Panc1 (cell line): Measurements from ENCODE around the gene TMEM95. TPM values are rescaled to one million over a fixed set of nuclear protein-coding genes. Genes with fewer than 3 reads are reported as not detected.

ENCODE experiments used
- ATAC-seq: fragments of 200-7000 bp; cut with Tn5 transposase; 2 replicates; pipeline ENCODE4 v1.9.1; 2020; ENCODE audit warnings: mild to moderate bottlenecking, moderate library complexity
- BruUV-seq: library from RNA; stranded (reverse); fragments of 400-500 nt; replicated peaks from 2 replicates; lab custom pipeline; 2021; lab: Mats Ljungman, UMichigan
- CTCF ChIA-PET: fragments of 300-600 bp; sonication (Branson Sonifier 250); formaldehyde crosslinking; loops from one replicate; lab custom pipeline; 2022; ENCODE audit warnings: antibody characterized with exemption; lab: Charles Lee
- POLR2A ChIA-PET: fragments of 300-600 bp; sonication (Branson Sonifier 250); formaldehyde crosslinking; loops from one replicate; lab custom pipeline; 2022; ENCODE audit warnings: antibody characterized with exemption; lab: Charles Lee
- DNase-seq: peaks from one replicate; pipeline ENCODE4 v3.0.0-alpha.2; 2010; ENCODE audit warnings: low read depth, low spot score
- H3K27ac ChIP-seq: 2 replicates; pipeline ENCODE4 v1.5.1; 2011; ENCODE audit warnings: mild to moderate bottlenecking, low read length, inconsistent platforms
- H3K27me3 ChIP-seq: fragments of 200-500 bp; sonication (Bioruptor generic); 2 replicates; pipeline ENCODE4 v1.6.0; 2014; ENCODE audit warnings: low read length, inconsistent platforms; ENCODE audit not compliant: control insufficient read depth, insufficient read depth
- H3K36me3 ChIP-seq: fragments of 200-500 bp; sonication (Bioruptor generic); 2 replicates; pipeline ENCODE4 v1.5.1; 2014; ENCODE audit warnings: inconsistent platforms, mild to moderate bottlenecking, low read length, moderate library complexity; ENCODE audit not compliant: control insufficient read depth, insufficient read depth
- H3K4me1 ChIP-seq: 2 replicates; pipeline ENCODE4 v1.5.1; 2011; ENCODE audit warnings: inconsistent platforms, mild to moderate bottlenecking, low read length, moderate library complexity; ENCODE audit not compliant: control insufficient read depth, insufficient read depth
- H3K4me3 ChIP-seq, 2 experiments: 2 replicates each; pipeline ENCODE4 v1.5.1; 2011 to 2012; ENCODE audit warnings: low read depth in 2 of 2, low read length in 2 of 2, mild to moderate bottlenecking in 2 of 2, inconsistent platforms in 1 of 2, moderate library complexity in 1 of 2
- H3K9me3 ChIP-seq: fragments of 200-500 bp; sonication (Bioruptor generic); 2 replicates; pipeline ENCODE4 v1.5.1; 2014; ENCODE audit warnings: low read depth, mild to moderate bottlenecking, inconsistent platforms, low read length, moderate library complexity; ENCODE audit not compliant: control insufficient read depth, insufficient read depth
- POLR2AphosphoS5 ChIP-seq: IDR thresholded peaks from 2 replicates; pipeline ENCODE4 v1.6.1; 2012; ENCODE audit warnings: mild to moderate bottlenecking, low read depth, low read length, moderate library complexity
- SIN3A ChIP-seq: IDR thresholded peaks from 2 replicates; pipeline ENCODE4 v1.6.1; 2012; ENCODE audit warnings: low read depth, mild to moderate bottlenecking, low read length, moderate library complexity, borderline replicate concordance; ENCODE audit not compliant: insufficient read depth
- TCF7L2 ChIP-seq: IDR thresholded peaks from 2 replicates; pipeline ENCODE4 v1.6.1; 2011; ENCODE audit warnings: mild to moderate bottlenecking, low read depth, low read length, inconsistent platforms
- in situ Hi-C: cut with HindIII; loops from 2 replicates; pipeline ENCODE4 v1.10.0; 2016; ENCODE audit warnings: low sequenced_read_pairs, low pct_unique_long_range_greater_than_20kb
- intact Hi-C: fragments of 100-400 bp; cut with micrococcal nuclease; formaldehyde crosslinking; loops from one replicate; pipeline ENCODE4 v1.10.0; 2022; ENCODE audit not compliant: unreplicated experiment
- total RNA-seq: library from RNA; stranded (reverse); gene quantifications from one replicate; pipeline ENCODE4 v1.2.1, GENCODE V29; 2021; ENCODE audit not compliant: unreplicated experiment
- TF ChIP-seq, protein P1 (sequence below): fragments of 450-650 bp; IDR thresholded peaks from 2 replicates; pipeline ENCODE4 v1.5.1; 2017; ENCODE audit warnings: mild to moderate bottlenecking
- TF ChIP-seq, protein P2 (sequence below), 2 experiments: IDR thresholded peaks; 2 replicates each; pipeline ENCODE4 v1.6.1; 2011 to 2012; ENCODE audit warnings: low read depth in 2 of 2, control low read depth in 1 of 2, low read length in 1 of 2, mild to moderate bottlenecking in 1 of 2, moderate library complexity in 1 of 2; ENCODE audit not compliant: insufficient read depth in 1 of 2

TMEM95 gene
- total RNA-seq, 1 experiment from 2014 or later, result not detected

DNA sequence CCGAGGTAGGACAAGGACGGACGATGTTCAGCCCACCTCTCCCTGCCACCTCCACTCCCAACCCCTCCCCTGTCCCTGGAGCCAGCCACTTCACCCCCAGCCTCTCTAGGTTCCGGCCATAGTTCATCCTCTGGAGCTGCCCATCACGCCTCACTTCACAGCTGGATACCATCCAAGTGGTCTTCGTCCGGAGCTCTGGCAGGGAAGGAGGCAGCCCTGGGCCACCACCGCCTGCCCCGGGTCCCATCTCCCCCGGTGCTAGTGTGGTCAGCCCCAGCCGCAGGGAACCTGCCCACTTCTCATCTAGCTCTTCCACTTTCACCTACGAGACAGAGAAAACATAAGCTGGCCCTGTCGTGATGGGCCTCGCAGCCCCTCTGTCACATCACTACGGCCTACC lies 33.5 kb upstream of the TMEM95 start:
- no peaks in the 10 kb centered on the region for H3K9me3 ChIP-seq
- BruUV-seq, result no TSS peak
- in situ Hi-C loops (no loop called here), intact Hi-C loops (no loop called here)
- TF ChIP-seq, protein P1, sequence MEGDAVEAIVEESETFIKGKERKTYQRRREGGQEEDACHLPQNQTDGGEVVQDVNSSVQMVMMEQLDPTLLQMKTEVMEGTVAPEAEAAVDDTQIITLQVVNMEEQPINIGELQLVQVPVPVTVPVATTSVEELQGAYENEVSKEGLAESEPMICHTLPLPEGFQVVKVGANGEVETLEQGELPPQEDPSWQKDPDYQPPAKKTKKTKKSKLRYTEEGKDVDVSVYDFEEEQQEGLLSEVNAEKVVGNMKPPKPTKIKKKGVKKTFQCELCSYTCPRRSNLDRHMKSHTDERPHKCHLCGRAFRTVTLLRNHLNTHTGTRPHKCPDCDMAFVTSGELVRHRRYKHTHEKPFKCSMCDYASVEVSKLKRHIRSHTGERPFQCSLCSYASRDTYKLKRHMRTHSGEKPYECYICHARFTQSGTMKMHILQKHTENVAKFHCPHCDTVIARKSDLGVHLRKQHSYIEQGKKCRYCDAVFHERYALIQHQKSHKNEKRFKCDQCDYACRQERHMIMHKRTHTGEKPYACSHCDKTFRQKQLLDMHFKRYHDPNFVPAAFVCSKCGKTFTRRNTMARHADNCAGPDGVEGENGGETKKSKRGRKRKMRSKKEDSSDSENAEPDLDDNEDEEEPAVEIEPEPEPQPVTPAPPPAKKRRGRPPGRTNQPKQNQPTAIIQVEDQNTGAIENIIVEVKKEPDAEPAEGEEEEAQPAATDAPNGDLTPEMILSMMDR, result no peak
- TF ChIP-seq POLR2AphosphoS5, result no peak
- TF ChIP-seq TCF7L2, result no peak
- no peak for TF ChIP-seq SIN3A
- TF ChIP-seq, protein P2, sequence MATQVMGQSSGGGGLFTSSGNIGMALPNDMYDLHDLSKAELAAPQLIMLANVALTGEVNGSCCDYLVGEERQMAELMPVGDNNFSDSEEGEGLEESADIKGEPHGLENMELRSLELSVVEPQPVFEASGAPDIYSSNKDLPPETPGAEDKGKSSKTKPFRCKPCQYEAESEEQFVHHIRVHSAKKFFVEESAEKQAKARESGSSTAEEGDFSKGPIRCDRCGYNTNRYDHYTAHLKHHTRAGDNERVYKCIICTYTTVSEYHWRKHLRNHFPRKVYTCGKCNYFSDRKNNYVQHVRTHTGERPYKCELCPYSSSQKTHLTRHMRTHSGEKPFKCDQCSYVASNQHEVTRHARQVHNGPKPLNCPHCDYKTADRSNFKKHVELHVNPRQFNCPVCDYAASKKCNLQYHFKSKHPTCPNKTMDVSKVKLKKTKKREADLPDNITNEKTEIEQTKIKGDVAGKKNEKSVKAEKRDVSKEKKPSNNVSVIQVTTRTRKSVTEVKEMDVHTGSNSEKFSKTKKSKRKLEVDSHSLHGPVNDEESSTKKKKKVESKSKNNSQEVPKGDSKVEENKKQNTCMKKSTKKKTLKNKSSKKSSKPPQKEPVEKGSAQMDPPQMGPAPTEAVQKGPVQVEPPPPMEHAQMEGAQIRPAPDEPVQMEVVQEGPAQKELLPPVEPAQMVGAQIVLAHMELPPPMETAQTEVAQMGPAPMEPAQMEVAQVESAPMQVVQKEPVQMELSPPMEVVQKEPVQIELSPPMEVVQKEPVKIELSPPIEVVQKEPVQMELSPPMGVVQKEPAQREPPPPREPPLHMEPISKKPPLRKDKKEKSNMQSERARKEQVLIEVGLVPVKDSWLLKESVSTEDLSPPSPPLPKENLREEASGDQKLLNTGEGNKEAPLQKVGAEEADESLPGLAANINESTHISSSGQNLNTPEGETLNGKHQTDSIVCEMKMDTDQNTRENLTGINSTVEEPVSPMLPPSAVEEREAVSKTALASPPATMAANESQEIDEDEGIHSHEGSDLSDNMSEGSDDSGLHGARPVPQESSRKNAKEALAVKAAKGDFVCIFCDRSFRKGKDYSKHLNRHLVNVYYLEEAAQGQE (IDR thresholded peaks at IDR 0.05; ENCODE audit: insufficient read depth in 1 of 2, low read depth in 2 of 2, low read length in 1 of 2), result no peak
- H3K36me3 ChIP-seq, result peaks cover 3% of the 10 kb centered on the region
- H3K4me1 ChIP-seq, result no peaks in the 10 kb centered on the region
- H3K27me3 ChIP-seq, result no peaks in the 10 kb centered on the region
- ATAC-seq, result no peak
- ChIA-PET CTCF (no interaction called here), POLR2A (interaction anchor here (0.6 kb wide), 1 partner anchor 102 kb away, joined by 3 read pairs; the partner anchor contains the start of genes ACADVL and DLG4)
- no peak overlapping the region for H3K4me3 ChIP-seq
- no peak overlapping the region for H3K27ac ChIP-seq
- no peak for DNase-seq

DNA sequence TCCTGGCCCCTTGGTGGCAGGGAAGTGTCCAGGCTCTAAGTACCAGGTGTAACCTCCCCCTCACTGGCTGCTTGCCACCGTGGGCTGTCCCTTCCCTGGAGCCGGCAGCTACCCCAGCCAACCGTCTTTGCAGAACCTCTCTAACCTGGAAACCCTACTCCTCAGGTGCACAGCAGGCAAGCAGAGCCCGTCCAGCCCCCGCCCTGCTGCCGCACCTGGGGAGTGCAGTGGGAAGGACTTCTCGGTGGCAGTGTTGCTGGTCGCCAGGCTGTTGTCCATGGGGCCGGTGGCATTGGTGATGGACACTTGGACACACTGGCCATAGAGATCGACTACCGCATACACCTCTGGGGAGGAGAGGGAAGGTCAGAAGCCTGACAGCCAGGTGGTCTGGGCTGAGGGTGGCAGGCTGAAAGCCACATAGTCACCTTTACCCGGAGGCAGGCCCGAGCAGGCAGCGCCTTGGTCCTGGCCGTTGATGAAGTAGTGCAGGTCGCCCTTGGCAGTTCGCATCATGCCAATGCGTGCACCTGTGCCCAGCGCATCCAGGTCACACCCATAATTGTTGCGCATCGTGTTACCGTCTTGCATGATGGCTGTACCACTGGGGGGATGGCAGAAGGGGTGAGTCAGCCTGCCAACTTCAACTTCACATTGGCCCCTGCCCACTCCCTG lies 32.3 kb upstream of the TMEM95 start:
- POLR2A ChIA-PET, result no interaction called here

More for the DNA sequence above, 32.3 kb upstream of the TMEM95 start:
- ATAC-seq (no peak), DNase-seq (no peak)
- BruUV-seq, result no TSS peak
- Histone ChIP-seq H3K27ac (no peak overlapping the region), H3K4me3 (no peak overlapping the region), H3K4me1 (no peaks in the 10 kb centered on the region), H3K9me3 (no peaks in the 10 kb centered on the region), H3K36me3 (peaks cover 3% of the 10 kb centered on the region), H3K27me3 (no peaks in the 10 kb centered on the region)
- CTCF ChIA-PET, result no interaction called here
- intact Hi-C loops, result no loop called here
- TF ChIP-seq, protein P1, result no peak
- no peak for TF ChIP-seq SIN3A
- TF ChIP-seq POLR2AphosphoS5, result no peak
- no peak for TF ChIP-seq TCF7L2
- TF ChIP-seq, protein P2 (IDR thresholded peaks at IDR 0.05; ENCODE audit: insufficient read depth in 1 of 2, low read depth in 2 of 2, low read length in 1 of 2), result no peak
- in situ Hi-C loops, result no loop called here
